ENCODE data around the gene PSKH1. TPM values are rescaled to one million over a fixed set of nuclear protein-coding genes. Genes with fewer than 3 reads are reported as not detected.

PSKH1 gene
- total and polyA plus RNA-seq, 10 of the 15 experiments (the other 5 are each of a cell fraction or from before 2014, with no cell fraction given): 0.63 to 20.4 (median 7.8) TPM

DNA sequence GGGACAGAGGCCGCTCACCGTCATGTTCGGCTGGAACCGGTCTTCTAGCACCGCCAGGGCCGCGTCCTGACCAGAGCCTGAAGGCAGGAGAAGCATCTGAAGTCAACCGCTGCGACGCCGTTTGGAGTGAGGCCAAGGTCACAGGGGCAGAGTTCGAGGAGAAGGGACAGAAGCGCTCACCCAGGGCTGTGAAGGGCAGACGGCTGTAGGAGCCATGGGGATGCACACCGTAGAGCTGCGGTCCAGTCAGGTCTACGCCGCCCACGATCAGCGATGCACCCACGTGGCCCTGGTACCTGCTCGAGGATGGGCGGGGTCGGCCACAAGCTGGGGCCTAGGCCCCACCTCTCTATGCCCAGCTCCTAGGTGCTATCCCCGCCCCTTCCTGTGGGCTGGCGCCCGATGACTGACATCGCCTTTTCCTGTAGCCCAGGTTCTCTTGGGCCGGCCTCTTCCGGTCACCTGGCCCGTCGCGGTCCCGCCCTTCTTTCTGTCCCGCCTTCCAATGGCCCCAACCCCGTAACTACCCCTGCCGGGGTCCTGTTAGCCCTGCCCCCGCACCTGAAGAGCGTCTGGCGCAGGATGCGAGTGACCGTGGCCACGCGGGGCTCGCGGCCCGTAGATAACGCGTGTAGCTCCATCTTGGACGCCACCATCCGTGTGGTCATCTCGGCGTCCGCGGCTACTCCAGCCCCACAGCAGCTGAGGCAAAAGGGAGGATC is 42.5 kb downstream of the PSKH1 start (continued):
- TF ChIP-seq KLF5 (IDR thresholded peaks at IDR 0.05; ENCODE audit: partially characterized antibody) (no peak), SPI1 (IDR thresholded peaks at IDR 0.05; ENCODE audit: borderline replicate concordance, insufficient read depth, low read depth, low read length) (no peak), CREB1 (IDR thresholded peaks at IDR 0.05; ENCODE audit: low read depth) (peak; percentile 67), PAX8 (IDR thresholded peaks at IDR 0.05) (no peak), HDGF (IDR thresholded peaks at IDR 0.05) (peak; percentile 98), SUPT20H (IDR thresholded peaks at IDR 0.05; ENCODE audit: borderline replicate concordance, control insufficient read depth, low read depth, low read length) (no peak), EGR1 (IDR thresholded peaks at IDR 0.05; ENCODE audit: borderline replicate concordance in 1 of 2, low read depth in 2 of 2, low read length in 2 of 2) (peak; percentile 41 to 64; a peak in 2 of 3 replicates), SRF (IDR thresholded peaks at IDR 0.05; ENCODE audit: low read depth in 2 of 2, low read length in 2 of 2) (peak in 1 of 2 experiments; percentile 32; a peak in 1 of 4 replicates), SMAD1 (IDR thresholded peaks at IDR 0.05; ENCODE audit: low read depth, partially characterized antibody) (no peak), IRF4 (IDR thresholded peaks at IDR 0.05; ENCODE audit: low read depth, low read length) (no peak; the same call in 1 of the 2 replicates), RFX5 (IDR thresholded peaks at IDR 0.05; ENCODE audit: low read depth, low read length) (no peak), CHD4 (IDR thresholded peaks at IDR 0.05) (no peak)
- TF ChIP-seq, protein P1, sequence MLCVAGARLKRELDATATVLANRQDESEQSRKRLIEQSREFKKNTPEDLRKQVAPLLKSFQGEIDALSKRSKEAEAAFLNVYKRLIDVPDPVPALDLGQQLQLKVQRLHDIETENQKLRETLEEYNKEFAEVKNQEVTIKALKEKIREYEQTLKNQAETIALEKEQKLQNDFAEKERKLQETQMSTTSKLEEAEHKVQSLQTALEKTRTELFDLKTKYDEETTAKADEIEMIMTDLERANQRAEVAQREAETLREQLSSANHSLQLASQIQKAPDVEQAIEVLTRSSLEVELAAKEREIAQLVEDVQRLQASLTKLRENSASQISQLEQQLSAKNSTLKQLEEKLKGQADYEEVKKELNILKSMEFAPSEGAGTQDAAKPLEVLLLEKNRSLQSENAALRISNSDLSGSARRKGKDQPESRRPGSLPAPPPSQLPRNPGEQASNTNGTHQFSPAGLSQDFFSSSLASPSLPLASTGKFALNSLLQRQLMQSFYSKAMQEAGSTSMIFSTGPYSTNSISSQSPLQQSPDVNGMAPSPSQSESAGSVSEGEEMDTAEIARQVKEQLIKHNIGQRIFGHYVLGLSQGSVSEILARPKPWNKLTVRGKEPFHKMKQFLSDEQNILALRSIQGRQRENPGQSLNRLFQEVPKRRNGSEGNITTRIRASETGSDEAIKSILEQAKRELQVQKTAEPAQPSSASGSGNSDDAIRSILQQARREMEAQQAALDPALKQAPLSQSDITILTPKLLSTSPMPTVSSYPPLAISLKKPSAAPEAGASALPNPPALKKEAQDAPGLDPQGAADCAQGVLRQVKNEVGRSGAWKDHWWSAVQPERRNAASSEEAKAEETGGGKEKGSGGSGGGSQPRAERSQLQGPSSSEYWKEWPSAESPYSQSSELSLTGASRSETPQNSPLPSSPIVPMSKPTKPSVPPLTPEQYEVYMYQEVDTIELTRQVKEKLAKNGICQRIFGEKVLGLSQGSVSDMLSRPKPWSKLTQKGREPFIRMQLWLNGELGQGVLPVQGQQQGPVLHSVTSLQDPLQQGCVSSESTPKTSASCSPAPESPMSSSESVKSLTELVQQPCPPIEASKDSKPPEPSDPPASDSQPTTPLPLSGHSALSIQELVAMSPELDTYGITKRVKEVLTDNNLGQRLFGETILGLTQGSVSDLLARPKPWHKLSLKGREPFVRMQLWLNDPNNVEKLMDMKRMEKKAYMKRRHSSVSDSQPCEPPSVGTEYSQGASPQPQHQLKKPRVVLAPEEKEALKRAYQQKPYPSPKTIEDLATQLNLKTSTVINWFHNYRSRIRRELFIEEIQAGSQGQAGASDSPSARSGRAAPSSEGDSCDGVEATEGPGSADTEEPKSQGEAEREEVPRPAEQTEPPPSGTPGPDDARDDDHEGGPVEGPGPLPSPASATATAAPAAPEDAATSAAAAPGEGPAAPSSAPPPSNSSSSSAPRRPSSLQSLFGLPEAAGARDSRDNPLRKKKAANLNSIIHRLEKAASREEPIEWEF (IDR thresholded peaks at IDR 0.05; ENCODE audit: insufficient replicate concordance, low read depth, low read length): no peak
- TF ChIP-seq, protein P2, sequence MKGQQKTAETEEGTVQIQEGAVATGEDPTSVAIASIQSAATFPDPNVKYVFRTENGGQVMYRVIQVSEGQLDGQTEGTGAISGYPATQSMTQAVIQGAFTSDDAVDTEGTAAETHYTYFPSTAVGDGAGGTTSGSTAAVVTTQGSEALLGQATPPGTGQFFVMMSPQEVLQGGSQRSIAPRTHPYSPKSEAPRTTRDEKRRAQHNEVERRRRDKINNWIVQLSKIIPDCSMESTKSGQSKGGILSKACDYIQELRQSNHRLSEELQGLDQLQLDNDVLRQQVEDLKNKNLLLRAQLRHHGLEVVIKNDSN (IDR thresholded peaks at IDR 0.05; ENCODE audit: borderline replicate concordance, extremely low read length, insufficient read depth, low read depth, low read length): peak; percentile 87
- TF ChIP-seq, protein P3, sequence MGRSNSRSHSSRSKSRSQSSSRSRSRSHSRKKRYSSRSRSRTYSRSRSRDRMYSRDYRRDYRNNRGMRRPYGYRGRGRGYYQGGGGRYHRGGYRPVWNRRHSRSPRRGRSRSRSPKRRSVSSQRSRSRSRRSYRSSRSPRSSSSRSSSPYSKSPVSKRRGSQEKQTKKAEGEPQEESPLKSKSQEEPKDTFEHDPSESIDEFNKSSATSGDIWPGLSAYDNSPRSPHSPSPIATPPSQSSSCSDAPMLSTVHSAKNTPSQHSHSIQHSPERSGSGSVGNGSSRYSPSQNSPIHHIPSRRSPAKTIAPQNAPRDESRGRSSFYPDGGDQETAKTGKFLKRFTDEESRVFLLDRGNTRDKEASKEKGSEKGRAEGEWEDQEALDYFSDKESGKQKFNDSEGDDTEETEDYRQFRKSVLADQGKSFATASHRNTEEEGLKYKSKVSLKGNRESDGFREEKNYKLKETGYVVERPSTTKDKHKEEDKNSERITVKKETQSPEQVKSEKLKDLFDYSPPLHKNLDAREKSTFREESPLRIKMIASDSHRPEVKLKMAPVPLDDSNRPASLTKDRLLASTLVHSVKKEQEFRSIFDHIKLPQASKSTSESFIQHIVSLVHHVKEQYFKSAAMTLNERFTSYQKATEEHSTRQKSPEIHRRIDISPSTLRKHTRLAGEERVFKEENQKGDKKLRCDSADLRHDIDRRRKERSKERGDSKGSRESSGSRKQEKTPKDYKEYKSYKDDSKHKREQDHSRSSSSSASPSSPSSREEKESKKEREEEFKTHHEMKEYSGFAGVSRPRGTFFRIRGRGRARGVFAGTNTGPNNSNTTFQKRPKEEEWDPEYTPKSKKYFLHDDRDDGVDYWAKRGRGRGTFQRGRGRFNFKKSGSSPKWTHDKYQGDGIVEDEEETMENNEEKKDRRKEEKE (IDR thresholded peaks at IDR 0.05): no peak
- TF ChIP-seq, protein P4, sequence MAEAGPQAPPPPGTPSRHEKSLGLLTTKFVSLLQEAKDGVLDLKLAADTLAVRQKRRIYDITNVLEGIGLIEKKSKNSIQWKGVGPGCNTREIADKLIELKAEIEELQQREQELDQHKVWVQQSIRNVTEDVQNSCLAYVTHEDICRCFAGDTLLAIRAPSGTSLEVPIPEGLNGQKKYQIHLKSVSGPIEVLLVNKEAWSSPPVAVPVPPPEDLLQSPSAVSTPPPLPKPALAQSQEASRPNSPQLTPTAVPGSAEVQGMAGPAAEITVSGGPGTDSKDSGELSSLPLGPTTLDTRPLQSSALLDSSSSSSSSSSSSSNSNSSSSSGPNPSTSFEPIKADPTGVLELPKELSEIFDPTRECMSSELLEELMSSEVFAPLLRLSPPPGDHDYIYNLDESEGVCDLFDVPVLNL (IDR thresholded peaks at IDR 0.05; ENCODE audit: low read depth, low read length): no peak
- TF ChIP-seq, protein P5, sequence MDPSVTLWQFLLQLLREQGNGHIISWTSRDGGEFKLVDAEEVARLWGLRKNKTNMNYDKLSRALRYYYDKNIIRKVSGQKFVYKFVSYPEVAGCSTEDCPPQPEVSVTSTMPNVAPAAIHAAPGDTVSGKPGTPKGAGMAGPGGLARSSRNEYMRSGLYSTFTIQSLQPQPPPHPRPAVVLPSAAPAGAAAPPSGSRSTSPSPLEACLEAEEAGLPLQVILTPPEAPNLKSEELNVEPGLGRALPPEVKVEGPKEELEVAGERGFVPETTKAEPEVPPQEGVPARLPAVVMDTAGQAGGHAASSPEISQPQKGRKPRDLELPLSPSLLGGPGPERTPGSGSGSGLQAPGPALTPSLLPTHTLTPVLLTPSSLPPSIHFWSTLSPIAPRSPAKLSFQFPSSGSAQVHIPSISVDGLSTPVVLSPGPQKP (IDR thresholded peaks at IDR 0.05; ENCODE audit: low read depth, low read length): no peak
